Activated CD8-positive, alpha-beta T cell treated with anti-CD3 and anti-CD28 coated beads for 36 hours (primary cell): ENCODE measurements around the gene CLEC16A. TPM values are rescaled to one million over a fixed set of nuclear protein-coding genes. Genes with fewer than 3 reads are reported as not detected.

ENCODE experiments used
- ATAC-seq: fragments of 200-7000 bp; cut with Tn5 transposase; one replicate; pipeline ENCODE4 v1.10.0; 2021; ENCODE audit warnings: mild to moderate bottlenecking, moderate library complexity
- CTCF ChIA-PET: fragments of 350-600 bp; sonication (Branson Sonifier 250); formaldehyde crosslinking; loops from one replicate; lab custom pipeline; 2021; ENCODE audit warnings: antibody characterized with exemption; lab: Charles Lee
- POLR2A ChIA-PET: fragments of 350-600 bp; sonication (Branson Sonifier 250); formaldehyde crosslinking; loops from one replicate; lab custom pipeline; 2021; ENCODE audit warnings: antibody characterized with exemption; lab: Charles Lee
- DNase-seq: peaks from one replicate; pipeline ENCODE4 v3.0.0-alpha.2; 2020
- H3K27ac Mint-ChIP-seq: one replicate; pipeline ENCODE4 v1.8.0; 2021; ENCODE audit warnings: mild to moderate bottlenecking, mixed read lengths
- H3K27me3 Mint-ChIP-seq: one replicate; pipeline ENCODE4 v1.8.0; 2021; ENCODE audit warnings: mixed read lengths
- H3K36me3 Mint-ChIP-seq: one replicate; pipeline ENCODE4 v1.8.0; 2021; ENCODE audit warnings: low read depth, mixed read lengths
- H3K4me1 Mint-ChIP-seq: one replicate; pipeline ENCODE4 v1.8.0; 2021; ENCODE audit warnings: low read depth, mixed read lengths
- H3K4me3 Mint-ChIP-seq: one replicate; pipeline ENCODE4 v1.8.0; 2021; ENCODE audit warnings: mild to moderate bottlenecking, moderate library complexity, mixed read lengths
- H3K9me3 Mint-ChIP-seq: one replicate; pipeline ENCODE4 v1.8.0; 2021; ENCODE audit warnings: mixed read lengths
- intact Hi-C: fragments of 100-400 bp; cut with micrococcal nuclease; formaldehyde crosslinking; loops from one replicate; pipeline ENCODE4 v1.10.0; 2022
- total RNA-seq, 2 experiments: library from RNA; stranded (reverse); gene quantifications; one replicate each; pipeline ENCODE4 v1.2.3, GENCODE V29; 2021
- TF ChIP-seq, protein P1 (sequence below): fragments of 200-600 bp; IDR thresholded peaks from one replicate; pipeline ENCODE4 v1.8.0; 2022; ENCODE audit warnings: antibody characterized with exemption, mild to moderate bottlenecking

The CLEC16A gene
- total RNA-seq, 2 experiments from 2014 or later, result 20.4 to 21.7 TPM

- H3K36me3 Mint-ChIP-seq, result peaks cover 48% of the 10 kb centered on the region
- TF ChIP-seq, protein P1, sequence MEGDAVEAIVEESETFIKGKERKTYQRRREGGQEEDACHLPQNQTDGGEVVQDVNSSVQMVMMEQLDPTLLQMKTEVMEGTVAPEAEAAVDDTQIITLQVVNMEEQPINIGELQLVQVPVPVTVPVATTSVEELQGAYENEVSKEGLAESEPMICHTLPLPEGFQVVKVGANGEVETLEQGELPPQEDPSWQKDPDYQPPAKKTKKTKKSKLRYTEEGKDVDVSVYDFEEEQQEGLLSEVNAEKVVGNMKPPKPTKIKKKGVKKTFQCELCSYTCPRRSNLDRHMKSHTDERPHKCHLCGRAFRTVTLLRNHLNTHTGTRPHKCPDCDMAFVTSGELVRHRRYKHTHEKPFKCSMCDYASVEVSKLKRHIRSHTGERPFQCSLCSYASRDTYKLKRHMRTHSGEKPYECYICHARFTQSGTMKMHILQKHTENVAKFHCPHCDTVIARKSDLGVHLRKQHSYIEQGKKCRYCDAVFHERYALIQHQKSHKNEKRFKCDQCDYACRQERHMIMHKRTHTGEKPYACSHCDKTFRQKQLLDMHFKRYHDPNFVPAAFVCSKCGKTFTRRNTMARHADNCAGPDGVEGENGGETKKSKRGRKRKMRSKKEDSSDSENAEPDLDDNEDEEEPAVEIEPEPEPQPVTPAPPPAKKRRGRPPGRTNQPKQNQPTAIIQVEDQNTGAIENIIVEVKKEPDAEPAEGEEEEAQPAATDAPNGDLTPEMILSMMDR, result no peak
- no peak overlapping the region for H3K4me3 Mint-ChIP-seq
- intact Hi-C loops, result no loop called here
- peaks cover 73% of the 10 kb centered on the region for H3K4me1 Mint-ChIP-seq
- ATAC-seq (no peak), DNase-seq (no peak)
- H3K27me3 Mint-ChIP-seq, result no peaks in the 10 kb centered on the region
- no peaks in the 10 kb centered on the region for H3K9me3 Mint-ChIP-seq
- ChIA-PET POLR2A (interaction anchor here (0.9 to 1.0 kb wide), 2 partner anchors 11 to 18 kb away, joined by 3 read pairs; no protein-coding TSS in a partner anchor), CTCF (interaction anchor here (0.9 to 6.8 kb wide), 5 partner anchors 15 to 199 kb away, joined by 3 to 40 read pairs (median 3); no protein-coding TSS in a partner anchor)
- no peak overlapping the region for H3K27ac Mint-ChIP-seq
Observed at GRCh38 chr16:10936272-10936984, 7.9 kb upstream of the CLEC16A start.

DNA sequence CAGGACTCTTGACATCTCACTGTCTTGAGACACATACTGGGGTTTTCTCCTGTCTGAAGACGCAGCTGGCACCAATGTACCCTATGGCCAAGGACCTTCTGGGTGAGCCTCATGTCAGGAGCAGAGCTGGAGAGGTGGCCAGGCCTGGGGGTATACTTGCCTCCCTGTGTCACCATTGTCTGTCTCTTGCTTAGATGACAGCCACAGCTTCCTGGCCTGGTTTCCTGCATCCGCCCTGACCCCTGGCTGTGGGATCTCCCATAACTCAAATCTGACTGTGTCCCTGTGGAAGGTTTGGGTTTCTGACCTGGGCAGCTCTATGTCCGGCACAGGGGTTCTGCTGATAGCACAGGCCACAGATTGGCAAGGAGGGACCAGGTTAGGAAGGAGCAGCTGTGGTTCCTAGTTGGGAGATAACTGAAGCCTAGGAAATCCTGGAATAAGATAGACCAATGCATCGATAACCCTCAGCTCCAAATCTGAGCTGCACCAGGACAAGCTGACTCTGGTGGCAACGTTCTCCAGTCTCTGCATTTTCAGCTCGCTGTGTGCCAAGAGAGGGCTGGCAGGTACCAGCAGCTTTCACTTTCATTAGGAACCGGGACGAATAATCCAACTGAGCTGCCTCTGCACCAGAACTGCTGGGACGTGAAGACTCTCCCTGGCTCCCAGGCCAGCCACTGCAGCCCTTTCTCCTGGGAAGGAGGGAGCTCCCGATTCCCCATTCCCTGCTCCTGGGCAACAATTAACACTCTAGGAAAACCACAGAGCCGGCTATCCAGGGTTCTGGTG, 7.1 kb upstream of the CLEC16A start:
- DNase-seq, result no peak
- H3K9me3 Mint-ChIP-seq, result no peaks in the 10 kb centered on the region

DNA sequence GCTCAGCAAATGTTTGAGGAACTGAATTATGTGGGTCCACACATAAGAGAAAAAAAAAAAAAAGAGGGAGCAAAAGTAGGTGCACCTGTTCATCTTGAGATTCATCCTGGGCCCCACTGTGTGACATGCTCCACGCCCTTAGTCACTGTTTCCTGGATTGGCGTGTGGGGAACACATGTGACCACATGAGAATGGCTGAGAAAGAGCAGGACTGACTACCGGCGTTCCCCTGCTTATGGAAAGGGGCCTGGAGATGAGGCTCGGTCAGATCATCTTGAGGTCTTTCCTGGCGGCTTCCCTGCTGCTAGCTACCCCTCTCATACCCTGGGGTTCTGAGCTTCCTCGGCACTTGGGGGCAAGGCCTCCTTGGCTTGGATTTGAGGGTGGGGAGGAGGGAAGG, 6.0 kb upstream of the CLEC16A start:
- Mint-ChIP-seq H3K4me3 (peak overlapping the region; percentile 97), H3K4me1 (peaks cover 69% of the 10 kb centered on the region), H3K36me3 (peaks cover 49% of the 10 kb centered on the region), H3K9me3 (no peaks in the 10 kb centered on the region), H3K27ac (peak overlapping the region; percentile 37), H3K27me3 (no peaks in the 10 kb centered on the region)
- ChIA-PET POLR2A (interaction anchor here (0.7 kb wide), 1 partner anchor 1143 kb away, joined by 5 read pairs; no protein-coding TSS in a partner anchor), CTCF (interaction anchor here (6.8 kb wide), 1 partner anchor 20 kb away, joined by 40 read pairs; no protein-coding TSS in a partner anchor)
- DNase-seq (peak; percentile 63), ATAC-seq (no peak)
- TF ChIP-seq, protein P1, result no peak
- intact Hi-C loops, result no loop called here

More for the DNA sequence above, 7.1 kb upstream of the CLEC16A start:
- ChIA-PET CTCF (interaction anchor here (0.9 to 6.8 kb wide), 6 partner anchors 16 to 200 kb away, joined by 3 to 40 read pairs (median 3); no protein-coding TSS in a partner anchor), POLR2A (interaction anchor here (0.7 to 1.0 kb wide), 3 partner anchors 11 to 1144 kb away, joined by 3 to 5 read pairs (median 3); no protein-coding TSS in a partner anchor)
- H3K4me1 Mint-ChIP-seq, result peaks cover 70% of the 10 kb centered on the region
- H3K27me3 Mint-ChIP-seq, result no peaks in the 10 kb centered on the region
- H3K4me3 Mint-ChIP-seq, result peak overlapping the region; percentile 97
- H3K36me3 Mint-ChIP-seq, result peaks cover 50% of the 10 kb centered on the region
- TF ChIP-seq, protein P1, result no peak
- no peak for ATAC-seq
- no peak overlapping the region for H3K27ac Mint-ChIP-seq
- intact Hi-C loops, result no loop called here

- H3K36me3 Mint-ChIP-seq, result peaks cover 45% of the 10 kb centered on the region
- H3K4me1 Mint-ChIP-seq, result peaks cover 70% of the 10 kb centered on the region
- ATAC-seq (no peak), DNase-seq (no peak)
- intact Hi-C loops, result no loop called here
- H3K9me3 Mint-ChIP-seq, result no peaks in the 10 kb centered on the region
- CTCF ChIA-PET, result interaction anchor here (1.7 to 6.8 kb wide), 2 partner anchors 11 to 20 kb away, joined by 3 to 40 read pairs; no protein-coding TSS in a partner anchor
- peak overlapping the region; percentile 97 for H3K4me3 Mint-ChIP-seq
- POLR2A ChIA-PET, result interaction anchor here (1.0 kb wide), 1 partner anchor 8 kb away, joined by 4 read pairs; no protein-coding TSS in a partner anchor
- TF ChIP-seq, protein P1, result no peak
- peak overlapping the region; percentile 37 for H3K27ac Mint-ChIP-seq
- no peaks in the 10 kb centered on the region for H3K27me3 Mint-ChIP-seq
Observed at GRCh38 chr16:10938796-10939648, 5.3 kb upstream of the CLEC16A start.
